H1 (cell line): ENCODE measurements around the gene PRRT2. TPM values are rescaled to one million over a fixed set of nuclear protein-coding genes. Genes with fewer than 3 reads are reported as not detected.

ENCODE experiments used
- CTCF ChIA-PET: fragments of 300-600 bp; sonication (Branson Sonifier 250); formaldehyde crosslinking; loops from one replicate; lab custom pipeline; 2021; ENCODE audit not compliant: partially characterized antibody; lab: Charles Lee
- POLR2A ChIA-PET: fragments of 300-600 bp; sonication (Branson Sonifier 250); formaldehyde crosslinking; loops from one replicate; lab custom pipeline; 2021; ENCODE audit warnings: inconsistent platforms; ENCODE audit not compliant: partially characterized antibody; lab: Charles Lee
- DNase-seq, 2 experiments: peaks; one replicate each; pipeline versions ENCODE4 v3.0.0 to v3.0.0-alpha.2; 2010 to 2022; ENCODE audit warnings: low spot score in 2 of 2, low read depth in 1 of 2, mixed read lengths in 1 of 2
- FAIRE-seq: peaks from 2 replicates; lab custom pipeline; 2011; peaks lifted over from hg19 to GRCh38; lab: Jason Lieb, UNC
- H2AFZ ChIP-seq: 2 replicates; pipeline ENCODE4 v1.8.1; 2012; ENCODE audit warnings: low read length, inconsistent platforms
- H2AK5ac ChIP-seq: 2 replicates; pipeline ENCODE4 v1.6.1; 2013; ENCODE audit warnings: low read depth, low read length
- H2BK120ac ChIP-seq: replicated peaks from 2 replicates; pipeline ENCODE3; 2013; ENCODE audit warnings: low read depth, low read length, inconsistent platforms
- H2BK12ac ChIP-seq: 2 replicates; pipeline ENCODE4 v1.6.1; 2013; ENCODE audit warnings: low read depth, low read length
- H2BK15ac ChIP-seq: 2 replicates; pipeline ENCODE4 v1.6.1; 2013; ENCODE audit warnings: low read length
- H2BK20ac ChIP-seq: 2 replicates; pipeline ENCODE4 v1.6.1; 2013; ENCODE audit warnings: low read length
- H2BK5ac ChIP-seq: 2 replicates; pipeline ENCODE4 v1.6.1; 2013; ENCODE audit warnings: low read depth, low read length
- H3K14ac ChIP-seq: 2 replicates; pipeline ENCODE4 v1.6.1; 2013; ENCODE audit warnings: inconsistent platforms; ENCODE audit not compliant: insufficient read length
- H3K18ac ChIP-seq: 2 replicates; pipeline ENCODE4 v1.6.1; 2013; ENCODE audit warnings: low read length; ENCODE audit errors: extremely low read depth
- H3K23ac ChIP-seq: 2 replicates; pipeline ENCODE4 v1.6.1; 2013; ENCODE audit warnings: inconsistent platforms; ENCODE audit not compliant: insufficient read length
- H3K23me2 ChIP-seq: 2 replicates; pipeline ENCODE4 v1.6.1; 2013; ENCODE audit warnings: low read depth, low read length
- H3K27ac ChIP-seq: 2 replicates; pipeline ENCODE4 v1.6.1; 2011; ENCODE audit warnings: low read depth, low read length, inconsistent platforms
- H3K27me3 ChIP-seq, 4 experiments: replicated peaks in 1 of 4; 1 replicate in 1 of 4; 2 replicates in 3 of 4; pipeline versions ENCODE4 v1.6.1 to v1.8.1; 2011 to 2013; ENCODE audit warnings: low read length in 3 of 4, mild to moderate bottlenecking in 3 of 4, inconsistent platforms in 2 of 4, mixed read lengths in 2 of 4, moderate library complexity in 1 of 4; ENCODE audit not compliant: control insufficient read depth in 3 of 4, insufficient read depth in 3 of 4; ENCODE audit errors: extremely low read depth in 1 of 4
- H3K36me3 ChIP-seq, 4 experiments: 2 replicates each; pipeline versions ENCODE4 v1.6.1 to v1.8.1; 2011 to 2013; ENCODE audit warnings: mild to moderate bottlenecking in 4 of 4, low read length in 3 of 4, moderate library complexity in 2 of 4, control low read depth in 1 of 4, inconsistent platforms in 1 of 4; ENCODE audit not compliant: insufficient read depth in 4 of 4, control insufficient read depth in 2 of 4
- H3K4ac ChIP-seq: replicated peaks from 2 replicates; pipeline ENCODE3; 2013; ENCODE audit warnings: low read length, low read depth, mixed read lengths, inconsistent platforms; ENCODE audit not compliant: insufficient read length
- H3K4me1 ChIP-seq, 4 experiments: replicated peaks in 1 of 4; 1 replicate in 1 of 4; 2 replicates in 3 of 4; pipeline versions ENCODE4 v1.6.1 to v1.8.1; 2011 to 2013; ENCODE audit warnings: low read length in 3 of 4, inconsistent platforms in 2 of 4, mixed read lengths in 1 of 4; ENCODE audit not compliant: insufficient read depth in 4 of 4, control insufficient read depth in 3 of 4
- H3K4me2 ChIP-seq, 2 experiments: 2 replicates each; pipeline versions ENCODE4 v1.6.1 to v1.8.1; 2011 to 2013; ENCODE audit warnings: low read depth in 2 of 2, low read length in 2 of 2, control low read depth in 1 of 2, inconsistent platforms in 1 of 2, mild to moderate bottlenecking in 1 of 2; ENCODE audit not compliant: insufficient read depth in 1 of 2
- H3K4me3 ChIP-seq, 4 experiments: fragments of 200-600, 300-600 bp in 1 of 4; sonication (generic), shearing (Covaris generic), sonication (Bioruptor Twin) in 1 of 4; 2 replicates each; pipeline versions ENCODE4 v1.5.1 to v1.8.1; 2011 to 2016; ENCODE audit warnings: low read length in 4 of 4, low read depth in 3 of 4, control low read depth in 2 of 4, inconsistent platforms in 2 of 4, mild to moderate bottlenecking in 2 of 4, mixed read lengths in 1 of 4, moderate library complexity in 1 of 4; ENCODE audit not compliant: insufficient read depth in 2 of 4; ENCODE audit errors: extremely low read depth in 1 of 4
- H3K56ac ChIP-seq: replicated peaks from 2 replicates; pipeline ENCODE3; 2013; ENCODE audit warnings: low read depth, mild to moderate bottlenecking, mixed read lengths, low read length, inconsistent platforms; ENCODE audit not compliant: insufficient read length
- H3K79me1 ChIP-seq: 2 replicates; pipeline ENCODE4 v1.6.1; 2013; ENCODE audit warnings: low read depth, low read length, control low read depth
- H3K79me2 ChIP-seq, 2 experiments: 2 replicates each; pipeline versions ENCODE4 v1.6.1 to v1.8.1; 2012 to 2013; ENCODE audit warnings: low read length in 2 of 2, mild to moderate bottlenecking in 2 of 2, inconsistent platforms in 1 of 2; ENCODE audit not compliant: insufficient read depth in 2 of 2, control insufficient read depth in 1 of 2
- H3K9ac ChIP-seq, 4 experiments: replicated peaks in 1 of 4; 1 replicate in 1 of 4; 2 replicates in 3 of 4; pipeline versions ENCODE4 v1.6.1 to v1.8.1; 2011 to 2013; ENCODE audit warnings: low read depth in 3 of 4, low read length in 3 of 4, control low read depth in 2 of 4, mild to moderate bottlenecking in 2 of 4, moderate library complexity in 2 of 4, inconsistent platforms in 1 of 4; ENCODE audit errors: extremely low read depth in 1 of 4
- H3K9me3 ChIP-seq, 2 experiments: 2 replicates each; pipeline versions ENCODE4 v1.6.1 to v1.8.1; 2012 to 2013; ENCODE audit warnings: mild to moderate bottlenecking in 2 of 2, moderate library complexity in 2 of 2, control low read depth in 1 of 2, inconsistent platforms in 1 of 2, low read depth in 1 of 2, low read length in 1 of 2, mixed read lengths in 1 of 2; ENCODE audit not compliant: insufficient read depth in 2 of 2
- H4K20me1 ChIP-seq, 2 experiments: replicated peaks in 1 of 2; 2 replicates each; pipeline versions ENCODE3 to v1.8.1; 2011 to 2013; ENCODE audit warnings: inconsistent platforms in 2 of 2, low read length in 2 of 2, mild to moderate bottlenecking in 1 of 2; ENCODE audit not compliant: insufficient read depth in 2 of 2, control insufficient read depth in 1 of 2
- H4K5ac ChIP-seq: 2 replicates; pipeline ENCODE4 v1.6.1; 2013; ENCODE audit warnings: low read length, low read depth, mixed read lengths, inconsistent platforms; ENCODE audit not compliant: insufficient read length
- H4K8ac ChIP-seq: 2 replicates; pipeline ENCODE4 v1.8.0; 2013; ENCODE audit warnings: mild to moderate bottlenecking, moderate library complexity, low read length, inconsistent platforms; ENCODE audit not compliant: insufficient read depth; ENCODE audit errors: extremely low read depth
- H4K91ac ChIP-seq: replicated peaks from 2 replicates; pipeline ENCODE3; 2013; ENCODE audit warnings: low read length, mixed read lengths, inconsistent platforms; ENCODE audit not compliant: insufficient read length
- BACH1 ChIP-seq: IDR thresholded peaks from 2 replicates; pipeline ENCODE4 v1.6.1; 2012; ENCODE audit warnings: low read length, improper control_type of control experiment
- CHD2 ChIP-seq: IDR thresholded peaks from 2 replicates; pipeline ENCODE4 v1.6.1; 2012; ENCODE audit warnings: low read length, improper control_type of control experiment
- SAP30 ChIP-seq: fragments of 300-600 bp; sonication (generic); IDR thresholded peaks from 2 replicates; pipeline ENCODE4 v1.7.1; 2012; ENCODE audit warnings: low read length, moderate library complexity, mild to moderate bottlenecking, inconsistent platforms; ENCODE audit not compliant: insufficient read depth, insufficient replicate concordance
- WGBS, 2 experiments: shearing (Covaris generic) in 1 of 2; methylation state at CpG; one replicate each; pipeline versions ENCODE4 v1.1.6 to v1.1.7; 2013 to 2015; ENCODE audit warnings: low lambda C conversion rate in 2 of 2, mixed read lengths in 2 of 2, inconsistent platforms in 1 of 2, low coverage in 1 of 2, missing lambda C conversion rate in 1 of 2; ENCODE audit not compliant: insufficient replicate concordance in 2 of 2, insufficient coverage in 1 of 2, insufficient read length in 1 of 2; ENCODE audit errors: extremely low coverage in 1 of 2, missing lambda C conversion rate in 1 of 2; 5-methylcytosine and 5-hydroxymethylcytosine counted together
- polyA plus RNA-seq, 7 experiments: library from polyadenylated mRNA; depleted of rRNA in 3 of 7; stranded (reverse) in 5 of 7; unstranded in 2 of 7; fragments of >200 nt in 5 of 7; fragments of 200-250 nt in 2 of 7; gene quantifications; 1 replicate in 5 of 7; 2 replicates in 1 of 7; 4 replicates in 1 of 7; pipeline versions ENCODE4 v1.2.1 to v1.2.3, GENCODE V29; 2011 to 2013; ENCODE audit warnings: missing spikeins in 2 of 7, mixed read lengths in 2 of 7
- total RNA-seq: library from RNA; stranded (reverse); fragmentation: NEBNext Ultra II Directional; extraction: Animal tissue kit (Norgen Biotek cat#: 25700); gene quantifications from 2 replicates; pipeline ENCODE4 v1.2.1, GENCODE V29; 2021
- TF ChIP-seq, protein P1 (sequence below): IDR thresholded peaks from 2 replicates; pipeline ENCODE4 v1.6.1; 2012; ENCODE audit warnings: low read length, inconsistent platforms

Gene PRRT2
- total and polyA plus RNA-seq, 2 of the 8 experiments (the other 6 are each of a cell fraction or from before 2014, with no cell fraction given) = 12.8 to 32.6 TPM

DNA sequence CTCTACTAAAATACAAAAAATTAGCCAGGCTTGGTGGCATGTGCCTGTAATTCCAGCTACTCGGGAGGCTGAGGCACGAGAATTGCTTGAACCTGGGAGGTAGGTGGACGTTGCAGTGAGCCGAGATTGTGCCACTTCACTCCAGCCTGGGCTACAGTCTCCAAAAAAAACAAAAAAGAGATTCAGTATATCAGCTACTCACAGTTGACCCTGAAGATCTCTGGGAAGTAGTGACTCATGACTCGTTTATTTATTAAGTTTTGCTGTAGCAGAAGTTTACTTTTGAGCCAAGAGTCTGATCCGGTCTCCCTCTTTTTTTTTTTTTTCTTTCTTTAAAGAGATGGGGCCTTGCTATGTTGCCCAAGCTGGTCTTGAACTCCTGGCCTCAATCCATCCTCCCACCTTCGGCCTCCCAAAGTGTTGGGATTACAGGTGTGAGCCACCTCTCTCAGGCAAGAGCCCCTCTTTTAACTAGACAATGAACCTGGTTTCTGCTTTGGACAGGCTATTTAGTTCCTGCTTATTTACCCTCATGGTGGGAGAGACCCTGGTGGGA, 12.7 kb downstream of the PRRT2 start:
- H4K5ac ChIP-seq = no peak overlapping the region
- WGBS, 2 experiments = 92% methylated on average over 7 of the region's 7 CpGs; no CpG with 5 or more reads in 1 of the 2 experiments
- peaks cover 0 to 2% of the 10 kb centered on the region in 2 experiments for H4K20me1 ChIP-seq
- no peak overlapping the region for H3K18ac ChIP-seq
- no peak overlapping the region for H3K27ac ChIP-seq
- no peak for FAIRE-seq
- POLR2A ChIA-PET = interaction anchor here (0.6 to 16.6 kb wide), 9 partner anchors 10 to 181 kb away, joined by 3 to 167 read pairs (median 6); no protein-coding TSS in a partner anchor
- CTCF ChIA-PET = interaction anchor here (0.8 to 17.5 kb wide), 3 partner anchors 10 to 28 kb away, joined by 3 to 212 read pairs (median 4); no protein-coding TSS in a partner anchor
- no peak overlapping the region for H3K14ac ChIP-seq
- peak overlapping the region; percentile 82; the same call in 1 of the 2 replicates for H2AK5ac ChIP-seq
- H3K56ac ChIP-seq = no peak overlapping the region
- H3K36me3 ChIP-seq = peaks cover under 1 to 7% (median 6%) of the 10 kb centered on the region in 4 experiments; a peak in 7 of 8 replicates
- H4K8ac ChIP-seq = no peak overlapping the region
- no peaks in the 10 kb centered on the region for H3K27me3 ChIP-seq
- H3K9ac ChIP-seq = no peak overlapping the region
- no peaks in the 10 kb centered on the region for H3K79me2 ChIP-seq
- no peak overlapping the region for H2BK12ac ChIP-seq
- no peak overlapping the region for H4K91ac ChIP-seq
- DNase-seq = no peak
- H2AFZ ChIP-seq = no peak overlapping the region
- no peak overlapping the region for H3K4me2 ChIP-seq
- peak overlapping the region; percentile 39; the same call in 1 of the 2 replicates for H2BK5ac ChIP-seq
- peaks cover 5% of the 10 kb centered on the region; the same call in 1 of the 2 replicates for H3K79me1 ChIP-seq
- H3K4ac ChIP-seq = no peak overlapping the region
- H2BK15ac ChIP-seq = no peak overlapping the region
- H3K4me1 ChIP-seq = peaks cover 0 to 8% (median 3%) of the 10 kb centered on the region in 4 experiments; a peak in 5 of 7 replicates
- no peaks in the 10 kb centered on the region; the same call in none of the 2 replicates for H3K23me2 ChIP-seq
- no peak overlapping the region for H2BK20ac ChIP-seq
- TF ChIP-seq BACH1 (no peak), SAP30 (no peak), CHD2 (no peak)
- TF ChIP-seq, protein P1, sequence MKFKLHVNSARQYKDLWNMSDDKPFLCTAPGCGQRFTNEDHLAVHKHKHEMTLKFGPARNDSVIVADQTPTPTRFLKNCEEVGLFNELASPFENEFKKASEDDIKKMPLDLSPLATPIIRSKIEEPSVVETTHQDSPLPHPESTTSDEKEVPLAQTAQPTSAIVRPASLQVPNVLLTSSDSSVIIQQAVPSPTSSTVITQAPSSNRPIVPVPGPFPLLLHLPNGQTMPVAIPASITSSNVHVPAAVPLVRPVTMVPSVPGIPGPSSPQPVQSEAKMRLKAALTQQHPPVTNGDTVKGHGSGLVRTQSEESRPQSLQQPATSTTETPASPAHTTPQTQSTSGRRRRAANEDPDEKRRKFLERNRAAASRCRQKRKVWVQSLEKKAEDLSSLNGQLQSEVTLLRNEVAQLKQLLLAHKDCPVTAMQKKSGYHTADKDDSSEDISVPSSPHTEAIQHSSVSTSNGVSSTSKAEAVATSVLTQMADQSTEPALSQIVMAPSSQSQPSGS = no peak
- no peak overlapping the region for H3K23ac ChIP-seq
- H3K4me3 ChIP-seq = no peak overlapping the region
- no peak overlapping the region for H2BK120ac ChIP-seq
- no peaks in the 10 kb centered on the region for H3K9me3 ChIP-seq
